Measurements from ENCODE around the gene TAS2R43. TPM values are rescaled to one million over a fixed set of nuclear protein-coding genes. Genes with fewer than 3 reads are reported as not detected.
"Not testable (repeated sequence)": the region's sequence is repeated elsewhere in the genome, so short reads cannot be mapped to it uniquely, and the experiment has no call there.

TAS2R43 gene
- total RNA-seq, 3 donors from 2014 or later = 5.2 to 9.2 (median 6.1) TPM

DNA sequence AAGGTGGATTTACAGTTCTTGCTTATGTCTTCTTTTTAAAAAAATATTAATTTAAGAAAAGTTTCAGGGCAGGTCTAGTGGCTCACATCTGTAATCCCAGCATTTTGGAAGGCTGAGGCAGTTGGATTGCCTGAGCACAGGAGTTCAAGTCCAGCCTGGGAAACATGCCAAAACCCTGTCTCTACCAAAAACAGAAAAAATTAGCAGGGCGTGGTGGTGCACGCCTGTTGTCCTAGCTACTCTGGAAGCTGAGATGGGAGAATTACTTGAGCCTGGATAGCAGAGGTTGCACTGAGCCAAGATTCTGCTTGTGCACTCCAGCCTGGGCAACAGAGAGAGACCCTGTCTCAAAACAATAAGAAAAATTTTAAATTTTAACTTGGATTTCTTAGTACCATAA is 24.6 kb downstream of the TAS2R43 start:
- no peak for DNase-seq (ENCODE audit: low spot score in 2 of 2)
- intact Hi-C loops (cut with DNase I; ENCODE audit: low total_unique reads) = no loop called here
- no peak overlapping the region for H3K27ac ChIP-seq

GRCh38 chr12:11062194-11062593 is 29.9 kb downstream of the TAS2R43 start, which contains the start of gene TAS2R46:
Gene TAS2R46 (minus strand): TSS chr12:11062294. CDS start chr12:11062294, 0 bp downstream.
- H3K4me1 ChIP-seq; H3K36me3 ChIP-seq; H3K27me3 ChIP-seq; H3K27ac ChIP-seq; H3K9me3 ChIP-seq; H3K4me3 ChIP-seq; DNase-seq (ENCODE audit: low spot score in 2 of 2); intact Hi-C loops (cut with DNase I; ENCODE audit: low total_unique reads): not testable (repeated sequence)

More for the DNA sequence above, 24.6 kb downstream of the TAS2R43 start:
- Histone ChIP-seq H3K4me3 (no peak overlapping the region), H3K36me3 (no peaks in the 10 kb centered on the region), H3K27me3 (no peaks in the 10 kb centered on the region), H3K4me1 (no peaks in the 10 kb centered on the region), H3K9me3 (no peaks in the 10 kb centered on the region)
- no peak for TF ChIP-seq CTCF (IDR thresholded peaks at IDR 0.05)
- no peak for TF ChIP-seq POLR2AphosphoS5 (IDR thresholded peaks at IDR 0.05)
- TF ChIP-seq POLR2A (IDR thresholded peaks at IDR 0.05) = no peak

DNA sequence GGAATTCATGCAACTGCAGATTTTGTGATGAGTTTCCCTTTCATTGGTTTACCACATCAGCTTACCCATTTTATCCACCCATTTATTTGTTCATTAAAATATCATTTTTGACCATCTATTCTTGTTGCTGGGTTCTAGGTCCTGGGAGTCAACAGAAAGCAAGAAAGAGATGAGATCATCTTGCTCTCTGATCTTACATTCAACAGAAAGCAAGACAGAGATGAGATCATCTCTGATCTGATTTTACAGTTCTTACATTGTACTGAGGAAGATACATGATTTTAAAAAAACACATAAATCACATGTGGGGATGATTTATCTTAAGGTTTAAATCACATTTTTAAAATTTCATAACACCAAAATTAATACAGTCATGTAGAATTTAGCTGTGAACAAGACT is 32.3 kb downstream of the TAS2R43 start:
- DNase-seq (ENCODE audit: low spot score in 2 of 2) = no peak
- TF ChIP-seq POLR2A (IDR thresholded peaks at IDR 0.05) = no peak
- no peak for TF ChIP-seq POLR2AphosphoS5 (IDR thresholded peaks at IDR 0.05)
- TF ChIP-seq CTCF (IDR thresholded peaks at IDR 0.05) = no peak
- H3K4me1 ChIP-seq = no peaks in the 10 kb centered on the region

GRCh38 chr12:11059041-11059440 is 33.1 kb downstream of the TAS2R43 start:
- intact Hi-C loops (cut with DNase I; ENCODE audit: low total_unique reads) = no loop called here
- no peak overlapping the region for H3K27ac ChIP-seq
- H3K27me3 ChIP-seq = no peaks in the 10 kb centered on the region
- TF ChIP-seq CTCF (IDR thresholded peaks at IDR 0.05) (no peak), POLR2AphosphoS5 (IDR thresholded peaks at IDR 0.05) (no peak), POLR2A (IDR thresholded peaks at IDR 0.05) (no peak)
- DNase-seq (ENCODE audit: low spot score in 2 of 2) = no peak
- no peaks in the 10 kb centered on the region for H3K4me1 ChIP-seq
- no peak overlapping the region for H3K4me3 ChIP-seq
- no peaks in the 10 kb centered on the region for H3K9me3 ChIP-seq
- H3K36me3 ChIP-seq = no peaks in the 10 kb centered on the region

More for the DNA sequence above, 32.3 kb downstream of the TAS2R43 start:
- no peaks in the 10 kb centered on the region for H3K9me3 ChIP-seq
- intact Hi-C loops (cut with DNase I; ENCODE audit: low total_unique reads) = no loop called here
- no peaks in the 10 kb centered on the region for H3K27me3 ChIP-seq
- no peaks in the 10 kb centered on the region for H3K36me3 ChIP-seq
- H3K27ac ChIP-seq = no peak overlapping the region
- H3K4me3 ChIP-seq = no peak overlapping the region

GRCh38 chr12:11055306-11055705 is 36.8 kb downstream of the TAS2R43 start:
- H3K4me1 ChIP-seq = no peaks in the 10 kb centered on the region
- H3K9me3 ChIP-seq = peaks cover 0 to 3% of the 10 kb centered on the region in 2 donors
- no peak for DNase-seq (ENCODE audit: low spot score in 2 of 2)
- no peaks in the 10 kb centered on the region for H3K27me3 ChIP-seq
- TF ChIP-seq POLR2A (IDR thresholded peaks at IDR 0.05) (no peak), POLR2AphosphoS5 (IDR thresholded peaks at IDR 0.05) (no peak), CTCF (IDR thresholded peaks at IDR 0.05) (no peak)
- intact Hi-C loops (cut with DNase I; ENCODE audit: low total_unique reads) = no loop called here
- H3K36me3 ChIP-seq = no peaks in the 10 kb centered on the region
- H3K4me3 ChIP-seq = no peak overlapping the region
- H3K27ac ChIP-seq = no peak overlapping the region

GRCh38 chr12:11049806-11050531 is 42.1 kb downstream of the TAS2R43 start:
- H3K27ac ChIP-seq; intact Hi-C loops (cut with DNase I; ENCODE audit: low total_unique reads); H3K4me1 ChIP-seq; DNase-seq (ENCODE audit: low spot score in 2 of 2); H3K27me3 ChIP-seq; H3K4me3 ChIP-seq; H3K36me3 ChIP-seq: not testable (repeated sequence)
- H3K9me3 ChIP-seq = peaks cover 0 to 12% of the 10 kb centered on the region in 2 donors

DNA sequence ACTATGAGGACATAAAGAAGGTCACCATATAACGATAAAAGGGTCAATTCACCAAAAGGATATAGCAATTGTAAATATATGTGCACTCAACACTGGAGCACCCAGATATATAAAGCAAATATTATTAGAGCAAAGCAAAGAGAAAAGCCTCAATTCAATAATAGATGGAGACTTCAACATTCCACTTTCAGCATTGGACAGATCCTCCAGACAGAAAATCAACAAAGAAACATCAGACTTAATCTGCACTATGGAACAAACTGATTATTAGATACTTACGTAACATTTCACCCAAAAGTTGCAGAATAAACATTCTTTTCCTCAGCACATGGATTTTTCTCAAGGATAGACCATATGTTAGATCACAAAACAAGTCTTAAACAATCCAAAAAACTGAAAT is 50.7 kb downstream of the TAS2R43 start:
- H3K9me3 ChIP-seq; H3K27me3 ChIP-seq; intact Hi-C loops (cut with DNase I; ENCODE audit: low total_unique reads); H3K4me3 ChIP-seq; H3K4me1 ChIP-seq; H3K36me3 ChIP-seq; DNase-seq (ENCODE audit: low spot score in 2 of 2); H3K27ac ChIP-seq: not testable (repeated sequence)

Data from breast epithelium (tissue), 4 donors.